ENCODE results near the gene AGPS. TPM values are rescaled to one million over a fixed set of nuclear protein-coding genes. Genes with fewer than 3 reads are reported as not detected.

The AGPS gene
- polyA plus RNA-seq, 1 experiment, result 22.6 TPM

- Histone ChIP-seq H3K27ac (ENCODE audit: low read depth, low read length) (no peak overlapping the region), H3K27me3 (ENCODE audit: control insufficient read depth, insufficient read depth, low read length) (no peaks in the 10 kb centered on the region), H3K4me3 (ENCODE audit: low read depth, low read length) (no peak overlapping the region), H3K9me3 (ENCODE audit: control insufficient read depth, insufficient read depth, low read length) (no peaks in the 10 kb centered on the region)
- CTCF ChIA-PET, result no interaction called here
- POLR2A ChIA-PET, result no interaction called here
- TF ChIP-seq CTCF (IDR thresholded peaks at IDR 0.05; ENCODE audit: low read depth, low read length), result no peak
- DNase-seq (ENCODE audit: low read depth, low spot score), result no peak
Measured at GRCh38 chr2:177579486-177580036, 187.0 kb downstream of the AGPS start.

- ChIA-PET CTCF (no interaction called here), POLR2A (no interaction called here)
- no peak for DNase-seq (ENCODE audit: low read depth, low spot score)
- no peaks in the 10 kb centered on the region for H3K27me3 ChIP-seq (ENCODE audit: control insufficient read depth, insufficient read depth, low read length)
- H3K9me3 ChIP-seq (ENCODE audit: control insufficient read depth, insufficient read depth, low read length), result no peaks in the 10 kb centered on the region
- no peak overlapping the region for H3K27ac ChIP-seq (ENCODE audit: low read depth, low read length)
- no peak for TF ChIP-seq CTCF (IDR thresholded peaks at IDR 0.05; ENCODE audit: low read depth, low read length)
- no peak overlapping the region for H3K4me3 ChIP-seq (ENCODE audit: low read depth, low read length)
Measured at GRCh38 chr2:177582000-177582399, 189.4 kb downstream of the AGPS start.

DNA sequence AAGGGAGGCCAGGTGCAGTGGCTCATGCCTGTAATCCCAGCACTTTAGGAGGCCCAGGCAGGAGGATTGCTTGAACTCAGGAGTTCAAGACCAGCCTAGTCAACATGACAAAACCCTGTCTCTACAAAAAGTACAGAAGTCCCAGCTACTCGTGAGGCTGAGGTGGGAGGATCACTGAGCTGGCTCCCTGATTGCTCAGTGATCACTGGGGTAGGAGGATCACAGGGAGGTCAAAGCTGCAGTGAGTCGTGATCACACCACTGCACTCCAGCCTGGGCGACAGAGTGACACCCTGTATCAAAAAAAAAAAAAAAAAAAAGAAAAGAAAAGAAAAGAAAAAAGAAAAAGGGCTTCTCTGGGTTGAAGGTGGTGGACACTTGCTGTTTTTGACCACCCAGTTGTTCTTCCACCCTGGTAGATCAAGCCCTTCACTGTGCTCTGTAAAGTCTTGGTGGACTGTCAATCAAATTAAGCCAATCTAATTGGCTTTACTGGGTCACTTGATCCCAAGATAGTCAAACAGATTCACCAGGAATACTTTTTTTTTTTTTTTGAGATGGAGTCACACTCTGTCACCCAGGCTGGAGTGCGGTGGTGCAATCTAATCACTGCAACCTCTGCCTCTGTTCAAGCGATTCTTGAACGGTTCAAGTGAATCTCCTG, 191.6 kb downstream of the AGPS start:
- H3K4me3 ChIP-seq (ENCODE audit: low read depth, low read length), result no peak overlapping the region
- no peak for DNase-seq (ENCODE audit: low read depth, low spot score)
- ChIA-PET CTCF (no interaction called here), POLR2A (no interaction called here)
- H3K9me3 ChIP-seq (ENCODE audit: control insufficient read depth, insufficient read depth, low read length), result no peaks in the 10 kb centered on the region
- no peak overlapping the region for H3K27ac ChIP-seq (ENCODE audit: low read depth, low read length)
- H3K27me3 ChIP-seq (ENCODE audit: control insufficient read depth, insufficient read depth, low read length), result peaks cover 2% of the 10 kb centered on the region
- TF ChIP-seq CTCF (IDR thresholded peaks at IDR 0.05; ENCODE audit: low read depth, low read length), result no peak

DNA sequence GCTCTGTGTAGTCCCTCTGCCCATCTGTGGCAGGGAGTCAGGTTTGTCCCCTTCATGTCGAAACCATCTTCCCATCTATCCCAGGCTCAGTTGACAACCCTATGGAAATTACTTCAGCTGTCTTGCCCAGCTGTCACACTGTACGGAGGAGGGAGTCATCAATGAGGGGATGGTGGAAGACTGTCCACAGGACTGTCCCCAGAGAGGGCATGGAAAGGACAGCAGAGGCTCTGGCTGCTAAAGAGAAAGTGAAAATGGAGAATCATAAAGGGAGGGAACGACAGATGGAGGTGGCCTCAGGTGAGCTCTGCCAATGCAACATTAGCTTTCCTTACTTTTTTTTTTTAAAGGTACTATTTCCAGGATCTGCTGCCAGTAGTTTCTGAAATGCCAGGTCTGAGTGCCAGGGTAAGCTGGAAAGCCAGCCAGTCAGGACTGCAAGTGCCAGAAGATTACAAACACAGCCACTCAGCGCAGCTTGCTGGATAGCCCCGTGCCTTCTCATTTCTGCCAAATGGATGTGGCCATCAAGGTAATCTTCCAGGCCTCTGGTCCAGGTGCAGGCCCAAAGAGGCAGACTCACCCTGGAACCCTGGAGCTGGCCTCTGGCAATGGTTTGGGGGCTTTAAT, 192.8 kb downstream of the AGPS start:
- ChIA-PET CTCF (interaction anchor here (0.8 kb wide), 1 partner anchor 19 kb away, joined by 3 read pairs; no protein-coding TSS in a partner anchor), POLR2A (no interaction called here)
- H3K4me3 ChIP-seq (ENCODE audit: low read depth, low read length), result no peak overlapping the region
- no peak overlapping the region for H3K27ac ChIP-seq (ENCODE audit: low read depth, low read length)
- H3K27me3 ChIP-seq (ENCODE audit: control insufficient read depth, insufficient read depth, low read length), result peaks cover 2% of the 10 kb centered on the region
- H3K9me3 ChIP-seq (ENCODE audit: control insufficient read depth, insufficient read depth, low read length), result no peaks in the 10 kb centered on the region
- no peak for DNase-seq (ENCODE audit: low read depth, low spot score)
- TF ChIP-seq CTCF (IDR thresholded peaks at IDR 0.05; ENCODE audit: low read depth, low read length), result no peak

DNA sequence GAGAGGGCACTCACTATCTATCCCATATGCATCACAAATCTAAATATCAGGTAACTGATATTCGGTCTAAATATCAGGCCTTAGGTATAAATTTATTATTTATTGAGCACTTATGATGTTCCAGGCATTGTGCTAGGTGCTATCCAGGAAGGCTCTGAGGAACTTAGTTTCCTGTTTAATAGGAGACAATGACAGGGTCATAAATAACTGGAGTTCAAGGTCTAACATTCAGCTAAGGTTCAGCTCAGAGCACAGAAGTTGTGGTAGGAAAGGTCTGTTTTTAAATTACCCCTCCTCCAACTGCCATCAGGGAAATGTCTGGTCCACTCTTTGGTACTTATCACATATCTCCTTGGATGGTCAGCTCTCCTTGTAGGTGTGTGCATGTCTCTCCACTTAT, 193.6 kb downstream of the AGPS start:
- no peak overlapping the region for H3K27ac ChIP-seq (ENCODE audit: low read depth, low read length)
- DNase-seq (ENCODE audit: low read depth, low spot score), result no peak
- H3K9me3 ChIP-seq (ENCODE audit: control insufficient read depth, insufficient read depth, low read length), result no peaks in the 10 kb centered on the region
- no peak for TF ChIP-seq CTCF (IDR thresholded peaks at IDR 0.05; ENCODE audit: low read depth, low read length)
- POLR2A ChIA-PET, result no interaction called here
- CTCF ChIA-PET, result interaction anchor here (0.8 kb wide), 1 partner anchor 18 kb away, joined by 3 read pairs; no protein-coding TSS in a partner anchor
- no peak overlapping the region for H3K4me3 ChIP-seq (ENCODE audit: low read depth, low read length)
- peaks cover 2% of the 10 kb centered on the region for H3K27me3 ChIP-seq (ENCODE audit: control insufficient read depth, insufficient read depth, low read length)

All from AG04450 (cell line).